Muscle layer of duodenum (tissue), 2 donors: Measurements from ENCODE around the gene SAPCD2.
A peak's percentile ranks its signal among the peaks of the same experiment; 100 is the strongest.

Experiments
- H3K27ac ChIP-seq: one replicate; pipeline ENCODE4 v1.7.0; 2013; ENCODE audit warnings: mild to moderate bottlenecking, low read length
- H3K27me3 ChIP-seq: one replicate; pipeline ENCODE4 v1.7.0; 2013; ENCODE audit warnings: low read depth, mild to moderate bottlenecking, control low read depth, low read length
- H3K36me3 ChIP-seq, 2 donors: one replicate each; pipeline ENCODE4 v1.7.0; 2013; ENCODE audit warnings: low read length in 2 of 2, control low read depth in 1 of 2, mild to moderate bottlenecking in 1 of 2; ENCODE audit not compliant: insufficient read depth in 2 of 2, control insufficient read depth in 1 of 2
- H3K4me1 ChIP-seq, 2 donors: one replicate each; pipeline ENCODE4 v1.7.0; 2013; ENCODE audit warnings: low read length in 2 of 2, mild to moderate bottlenecking in 2 of 2, control low read depth in 1 of 2, moderate library complexity in 1 of 2; ENCODE audit not compliant: insufficient read depth in 2 of 2, control insufficient read depth in 1 of 2
- H3K4me3 ChIP-seq, 2 donors: one replicate each; pipeline ENCODE4 v1.7.0; 2013; ENCODE audit warnings: low read length in 2 of 2, low read depth in 1 of 2, mild to moderate bottlenecking in 1 of 2
- H3K9me3 ChIP-seq, 2 donors: one replicate each; pipeline ENCODE4 v1.7.0; 2013; ENCODE audit warnings: low read length in 2 of 2, control low read depth in 1 of 2, mild to moderate bottlenecking in 1 of 2; ENCODE audit not compliant: control insufficient read depth in 1 of 2
- donor health status: healthy.

SAPCD2 gene

GRCh38 chr9:137077758-137078693 lies 7.7 kb upstream of the SAPCD2 start:
- H3K4me1 ChIP-seq, result peaks cover 0 to 21% of the 10 kb centered on the region in 2 donors
- no peaks in the 10 kb centered on the region for H3K27me3 ChIP-seq
- H3K27ac ChIP-seq, result no peak overlapping the region

GRCh38 chr9:137077010-137077747 lies 6.8 kb upstream of the SAPCD2 start, which contains the start of gene UAP1L1:
Gene UAP1L1, plus strand, starts transcription at chr9:137077517. Its CDS starts 16 bp downstream, at chr9:137077533.
- Histone ChIP-seq H3K27ac (no peak within 1 kb of the TSS), H3K36me3 (peaks cover 7 to 11% of the 10 kb centered on the region in 2 donors), H3K4me3 (peak within 1 kb of the TSS; percentile 26 to 71), H3K4me1 (peaks cover 0 to 21% of the 10 kb centered on the region in 2 donors), H3K9me3 (no peaks in the 10 kb centered on the region), H3K27me3 (no peaks in the 10 kb centered on the region)

More at GRCh38 chr9:137077758-137078693, 7.7 kb upstream of the SAPCD2 start:
- H3K4me3 ChIP-seq, result peak overlapping the region; percentile 26 to 71
- H3K9me3 ChIP-seq, result no peaks in the 10 kb centered on the region
- H3K36me3 ChIP-seq, result peaks cover 7 to 13% of the 10 kb centered on the region in 2 donors

GRCh38 chr9:137076636-137077009 lies 6.3 kb upstream of the SAPCD2 start:
- Histone ChIP-seq H3K27ac (no peak overlapping the region), H3K9me3 (no peaks in the 10 kb centered on the region), H3K4me3 (peak overlapping the region in 1 of 2 donors; percentile 71), H3K36me3 (peaks cover 1 to 8% of the 10 kb centered on the region in 2 donors), H3K27me3 (no peaks in the 10 kb centered on the region), H3K4me1 (peaks cover 0 to 23% of the 10 kb centered on the region in 2 donors)

GRCh38 chr9:137075275-137075775 lies 5.0 kb upstream of the SAPCD2 start:
- no peak overlapping the region for H3K4me3 ChIP-seq
- peaks cover 4 to 34% of the 10 kb centered on the region in 2 donors for H3K4me1 ChIP-seq
- H3K9me3 ChIP-seq, result no peaks in the 10 kb centered on the region
- H3K36me3 ChIP-seq, result no peaks in the 10 kb centered on the region
- H3K27me3 ChIP-seq, result no peaks in the 10 kb centered on the region
- H3K27ac ChIP-seq, result no peak overlapping the region

- Histone ChIP-seq H3K4me1 (peaks cover 4 to 34% of the 10 kb centered on the region in 2 donors), H3K9me3 (no peaks in the 10 kb centered on the region), H3K36me3 (no peaks in the 10 kb centered on the region), H3K27me3 (no peaks in the 10 kb centered on the region), H3K4me3 (no peak overlapping the region), H3K27ac (no peak overlapping the region)
These were observed 4.4 kb upstream of the SAPCD2 start for GRCh38 chr9:137074657-137075274.

- H3K27me3 ChIP-seq, result no peaks in the 10 kb centered on the region
- no peaks in the 10 kb centered on the region for H3K36me3 ChIP-seq
- H3K4me3 ChIP-seq, result no peak overlapping the region
- H3K27ac ChIP-seq, result no peak overlapping the region
- peaks cover 4 to 36% of the 10 kb centered on the region in 2 donors for H3K4me1 ChIP-seq
- H3K9me3 ChIP-seq, result no peaks in the 10 kb centered on the region
These were observed 3.6 kb upstream of the SAPCD2 start for GRCh38 chr9:137073992-137074399.

- no peaks in the 10 kb centered on the region for H3K36me3 ChIP-seq
- no peaks in the 10 kb centered on the region for H3K9me3 ChIP-seq
- peaks cover 4 to 17% of the 10 kb centered on the region in 2 donors for H3K4me1 ChIP-seq
- peak overlapping the region in 1 of 2 donors; percentile 36 for H3K4me3 ChIP-seq
- no peak overlapping the region for H3K27ac ChIP-seq
- H3K27me3 ChIP-seq, result no peaks in the 10 kb centered on the region
These were observed 925 bp upstream of the SAPCD2 start for GRCh38 chr9:137071282-137071681.

- H3K27ac ChIP-seq, result no peak overlapping the region
- no peaks in the 10 kb centered on the region for H3K27me3 ChIP-seq
- no peaks in the 10 kb centered on the region for H3K9me3 ChIP-seq
- H3K36me3 ChIP-seq, result no peaks in the 10 kb centered on the region
- H3K4me3 ChIP-seq, result peak overlapping the region; percentile 21 to 36
- H3K4me1 ChIP-seq, result peaks cover 4 to 17% of the 10 kb centered on the region in 2 donors
These were observed 534 bp upstream of the SAPCD2 start for GRCh38 chr9:137070906-137071275.

GRCh38 chr9:137069508-137070091 lies 757 bp downstream of the SAPCD2 start:
- Histone ChIP-seq H3K36me3 (no peaks in the 10 kb centered on the region), H3K4me3 (no peak overlapping the region), H3K9me3 (no peaks in the 10 kb centered on the region), H3K4me1 (peaks cover 4 to 17% of the 10 kb centered on the region in 2 donors), H3K27me3 (no peaks in the 10 kb centered on the region), H3K27ac (no peak overlapping the region)

- Histone ChIP-seq H3K27me3 (no peaks in the 10 kb centered on the region), H3K27ac (no peak overlapping the region), H3K4me1 (peaks cover 4 to 22% of the 10 kb centered on the region in 2 donors), H3K4me3 (no peak overlapping the region), H3K9me3 (no peaks in the 10 kb centered on the region), H3K36me3 (no peaks in the 10 kb centered on the region)
These were observed 1.5 kb downstream of the SAPCD2 start for GRCh38 chr9:137068539-137069507.
